SK-N-SH (cell line): ENCODE data around the gene CCHCR1. TPM values are rescaled to one million over a fixed set of nuclear protein-coding genes. Genes with fewer than 3 reads are reported as not detected.

Experiments
- CTCF ChIA-PET: fragments of 300-600, 350-600 bp; formaldehyde crosslinking; extraction: SDS; loops from one replicate; lab custom pipeline; 2021; lab: Yijun Ruan, JAX
- POLR2A ChIA-PET: fragments of 350-600 bp; sonication (Branson Sonifier 250); formaldehyde crosslinking; extraction: SDS; loops from one replicate; lab custom pipeline; 2020; ENCODE audit warnings: antibody characterized with exemption, inconsistent platforms; lab: Yijun Ruan, JAX
- DNase-seq: peaks from one replicate; pipeline ENCODE4 v3.0.0; 2012
- H2AFZ ChIP-seq: fragments of 200-600 bp; sonication (generic); 2 replicates; pipeline ENCODE4 v1.8.1; 2016; ENCODE audit warnings: antibody characterized with exemption, mild to moderate bottlenecking, low read depth
- H3F3A ChIP-seq: fragments of 200-600 bp; sonication (generic); replicated peaks from 2 replicates; pipeline ENCODE3; 2016; ENCODE audit warnings: antibody characterized with exemption, mild to moderate bottlenecking; ENCODE audit not compliant: insufficient read depth
- H3K27ac ChIP-seq, 2 experiments: fragments of 200-500 bp in 1 of 2; fragments of 200-600 bp in 1 of 2; sonication (Bioruptor generic) in 1 of 2; sonication (generic), shearing (Covaris generic) in 1 of 2; 2 replicates each; pipeline versions ENCODE4 v1.5.1 to v1.6.1; 2014 to 2016; ENCODE audit warnings: low read depth in 2 of 2, inconsistent platforms in 1 of 2, low read length in 1 of 2, mild to moderate bottlenecking in 1 of 2, mixed read lengths in 1 of 2
- H3K27me3 ChIP-seq: fragments of 200-600 bp; sonication (generic), shearing (Covaris generic); 2 replicates; pipeline ENCODE4 v1.6.1; 2016; ENCODE audit warnings: mixed run types; ENCODE audit not compliant: insufficient read depth
- H3K36me3 ChIP-seq, 2 experiments: fragments of 200-500 bp in 1 of 2; fragments of 200-600 bp in 1 of 2; sonication (Bioruptor generic) in 1 of 2; sonication (generic) in 1 of 2; replicated peaks in 1 of 2; 2 replicates each; pipeline versions ENCODE3 to v1.5.1; 2014 to 2016; ENCODE audit warnings: low read length in 1 of 2, mild to moderate bottlenecking in 1 of 2; ENCODE audit not compliant: insufficient read depth in 2 of 2, control insufficient read depth in 1 of 2
- H3K4me1 ChIP-seq, 2 experiments: fragments of 200-500 bp in 1 of 2; fragments of 200-600 bp in 1 of 2; sonication (Bioruptor generic) in 1 of 2; sonication (generic), shearing (Covaris generic) in 1 of 2; 2 replicates each; pipeline versions ENCODE4 v1.5.1 to v1.6.1; 2014 to 2016; ENCODE audit warnings: low read depth in 1 of 2, low read length in 1 of 2, mixed run types in 1 of 2; ENCODE audit not compliant: insufficient read depth in 2 of 2, control insufficient read depth in 1 of 2
- H3K4me2 ChIP-seq: fragments of 200-600 bp; sonication (generic), shearing (Covaris generic); 2 replicates; pipeline ENCODE4 v1.6.1; 2017; ENCODE audit warnings: mixed run types
- H3K4me3 ChIP-seq, 2 experiments: fragments of 200-500 bp in 1 of 2; fragments of 200-600 bp in 1 of 2; sonication (Bioruptor generic) in 1 of 2; sonication (generic), shearing (Covaris generic) in 1 of 2; 2 replicates each; pipeline versions ENCODE4 v1.5.1 to v1.8.1; 2014 to 2016; ENCODE audit warnings: low read depth in 2 of 2, inconsistent platforms in 1 of 2, low read length in 1 of 2, mild to moderate bottlenecking in 1 of 2, mixed read lengths in 1 of 2, moderate library complexity in 1 of 2
- H3K79me2 ChIP-seq: fragments of 200-600 bp; sonication (generic); 2 replicates; pipeline ENCODE4 v1.8.1; 2017; ENCODE audit warnings: mild to moderate bottlenecking; ENCODE audit not compliant: insufficient read depth
- H3K9ac ChIP-seq: fragments of 200-600 bp; sonication (generic); 2 replicates; pipeline ENCODE4 v1.6.1; 2017; ENCODE audit warnings: mixed run types
- H3K9me2 ChIP-seq: fragments of 200-600 bp; sonication (generic); 2 replicates; pipeline ENCODE4 v1.6.1; 2017; ENCODE audit warnings: mixed run types
- H3K9me3 ChIP-seq: fragments of 200-600 bp; sonication (generic); 2 replicates; pipeline ENCODE4 v1.6.1; 2017; ENCODE audit warnings: mixed run types, mild to moderate bottlenecking, moderate library complexity
- H4K20me1 ChIP-seq: fragments of 200-600 bp; sonication (generic); 2 replicates; pipeline ENCODE4 v1.6.1; 2017; ENCODE audit warnings: mild to moderate bottlenecking, mixed run types; ENCODE audit not compliant: insufficient read depth
- ELF1 ChIP-seq: IDR thresholded peaks from 2 replicates; pipeline ENCODE4 v1.4.0; 2012
- EZH2phosphoT487 ChIP-seq: fragments of 200-600 bp; sonication (generic); IDR thresholded peaks from 2 replicates; pipeline ENCODE4 v1.6.1; 2017; ENCODE audit warnings: low read depth, mixed run types, mild to moderate bottlenecking, antibody characterized with exemption, moderate library complexity, borderline replicate concordance
- IRF3 ChIP-seq: fragments of 150-350 bp; IDR thresholded peaks from 2 replicates; pipeline ENCODE4 v1.6.1; 2016; ENCODE audit warnings: mild to moderate bottlenecking, low read depth, low read length
- JUND ChIP-seq: IDR thresholded peaks from 2 replicates; pipeline ENCODE4 v1.4.0; 2012
- NRF1 ChIP-seq: IDR thresholded peaks from 2 replicates; pipeline ENCODE4 v1.6.1; 2012; ENCODE audit warnings: low read depth, mild to moderate bottlenecking, low read length
- PBX3 ChIP-seq: IDR thresholded peaks from 2 replicates; pipeline ENCODE4; 2012
- POLR2AphosphoS5 ChIP-seq: IDR thresholded peaks from 2 replicates; pipeline ENCODE4 v1.6.1; 2012; ENCODE audit warnings: low read depth, low read length
- RFX5 ChIP-seq: IDR thresholded peaks from 2 replicates; pipeline ENCODE4 v1.6.1; 2012; ENCODE audit warnings: mild to moderate bottlenecking, improper control_type of control experiment, low read length
- TAF1 ChIP-seq: IDR thresholded peaks from 2 replicates; pipeline ENCODE4 v1.6.1; 2012; ENCODE audit warnings: low read depth, mild to moderate bottlenecking, low read length, moderate library complexity, borderline replicate concordance
- TCF12 ChIP-seq: IDR thresholded peaks from 2 replicates; pipeline ENCODE4 v1.4.0; 2012
- TEAD4 ChIP-seq: IDR thresholded peaks from 2 replicates; pipeline ENCODE4 v1.4.0; 2012; ENCODE audit warnings: mild to moderate bottlenecking, borderline replicate concordance; ENCODE audit not compliant: insufficient read depth
- USF2 ChIP-seq: fragments of 150-350 bp; IDR thresholded peaks from 2 replicates; pipeline ENCODE4 v1.6.1; 2017; ENCODE audit warnings: antibody characterized with exemption, low read length, low read depth, borderline replicate concordance
- YY1 ChIP-seq: IDR thresholded peaks from 2 replicates; pipeline ENCODE4 v1.4.0; 2012; ENCODE audit warnings: low read depth, mild to moderate bottlenecking
- ZBTB33 ChIP-seq: IDR thresholded peaks from 2 replicates; pipeline ENCODE4 v1.4.0; 2012; ENCODE audit warnings: low read depth, borderline replicate concordance
- WGBS: methylation state at CpG from one replicate; pipeline ENCODE4 v1.1.6; 2017; ENCODE audit warnings: low lambda C conversion rate; 5-methylcytosine and 5-hydroxymethylcytosine counted together
- polyA plus RNA-seq, 3 experiments: library from polyadenylated mRNA; depleted of rRNA; stranded (reverse); fragments of >200 nt; gene quantifications; 2 replicates each; pipeline ENCODE4 v1.2.3, GENCODE V29; 2012
- TF ChIP-seq, protein P1 (sequence below): IDR thresholded peaks from 2 replicates; pipeline ENCODE4 v1.4.0; 2012; ENCODE audit warnings: low read depth
- TF ChIP-seq, protein P2 (sequence below): fragments of 200-600 bp; sonication (generic); IDR thresholded peaks from 2 replicates; pipeline ENCODE4 v1.6.1; 2017; ENCODE audit warnings: antibody characterized with exemption, mild to moderate bottlenecking, moderate library complexity
- TF ChIP-seq, protein P3 (sequence below): IDR thresholded peaks from 2 replicates; pipeline ENCODE4 v1.6.1; 2012; ENCODE audit warnings: mild to moderate bottlenecking, low read depth, low read length, moderate library complexity

CCHCR1 gene
- polyA plus RNA-seq, 1 of the 3 experiments (the other 2 are of a cell fraction): 18.7 TPM

GRCh38 chr6:31120151-31120915, 37.3 kb downstream of the CCHCR1 start, which contains the start of gene CDSN (continued):
- TF ChIP-seq ZBTB33: no peak
- TF ChIP-seq TCF12: no peak
- no peak for TF ChIP-seq TAF1
- no peak for TF ChIP-seq EZH2phosphoT487
- no peak for TF ChIP-seq USF2

- H4K20me1 ChIP-seq: 0 out of 2 replicates have a peak, but pooled peaks cover 2% of the 10 kb centered on the region
- H3F3A ChIP-seq: peaks cover 8% of the 10 kb centered on the region
- ChIA-PET POLR2A (no interaction called here), CTCF (interaction anchor here (1.2 kb wide), 1 partner anchor 31 kb away, joined by 4 read pairs; no protein-coding TSS in a partner anchor)
- H3K27ac ChIP-seq: no peak overlapping the region
- DNase-seq: no peak
- H3K4me2 ChIP-seq: no peak overlapping the region
- no peak overlapping the region for H2AFZ ChIP-seq
- H3K4me1 ChIP-seq: peaks cover 4 to 14% of the 10 kb centered on the region in 2 experiments; a peak in 3 of 4 replicates
- H3K27me3 ChIP-seq: no peaks in the 10 kb centered on the region
- WGBS: 72% methylated on average over 4 of the region's 7 CpGs
- no peaks in the 10 kb centered on the region for H3K9me2 ChIP-seq
- no peak overlapping the region for H3K4me3 ChIP-seq
- no peaks in the 10 kb centered on the region for H3K36me3 ChIP-seq
- no peak overlapping the region for H3K9ac ChIP-seq
- H3K9me3 ChIP-seq: no peaks in the 10 kb centered on the region
- TF ChIP-seq NRF1 (no peak), IRF3 (no peak), EZH2phosphoT487 (no peak), TEAD4 (no peak), TAF1 (no peak), JUND (no peak), PBX3 (no peak), ELF1 (no peak), POLR2AphosphoS5 (no peak), YY1 (no peak), RFX5 (no peak)
- TF ChIP-seq, protein P1, sequence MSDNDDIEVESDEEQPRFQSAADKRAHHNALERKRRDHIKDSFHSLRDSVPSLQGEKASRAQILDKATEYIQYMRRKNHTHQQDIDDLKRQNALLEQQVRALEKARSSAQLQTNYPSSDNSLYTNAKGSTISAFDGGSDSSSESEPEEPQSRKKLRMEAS: no peak
- TF ChIP-seq, protein P2, sequence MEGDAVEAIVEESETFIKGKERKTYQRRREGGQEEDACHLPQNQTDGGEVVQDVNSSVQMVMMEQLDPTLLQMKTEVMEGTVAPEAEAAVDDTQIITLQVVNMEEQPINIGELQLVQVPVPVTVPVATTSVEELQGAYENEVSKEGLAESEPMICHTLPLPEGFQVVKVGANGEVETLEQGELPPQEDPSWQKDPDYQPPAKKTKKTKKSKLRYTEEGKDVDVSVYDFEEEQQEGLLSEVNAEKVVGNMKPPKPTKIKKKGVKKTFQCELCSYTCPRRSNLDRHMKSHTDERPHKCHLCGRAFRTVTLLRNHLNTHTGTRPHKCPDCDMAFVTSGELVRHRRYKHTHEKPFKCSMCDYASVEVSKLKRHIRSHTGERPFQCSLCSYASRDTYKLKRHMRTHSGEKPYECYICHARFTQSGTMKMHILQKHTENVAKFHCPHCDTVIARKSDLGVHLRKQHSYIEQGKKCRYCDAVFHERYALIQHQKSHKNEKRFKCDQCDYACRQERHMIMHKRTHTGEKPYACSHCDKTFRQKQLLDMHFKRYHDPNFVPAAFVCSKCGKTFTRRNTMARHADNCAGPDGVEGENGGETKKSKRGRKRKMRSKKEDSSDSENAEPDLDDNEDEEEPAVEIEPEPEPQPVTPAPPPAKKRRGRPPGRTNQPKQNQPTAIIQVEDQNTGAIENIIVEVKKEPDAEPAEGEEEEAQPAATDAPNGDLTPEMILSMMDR: no peak
- TF ChIP-seq, protein P3, sequence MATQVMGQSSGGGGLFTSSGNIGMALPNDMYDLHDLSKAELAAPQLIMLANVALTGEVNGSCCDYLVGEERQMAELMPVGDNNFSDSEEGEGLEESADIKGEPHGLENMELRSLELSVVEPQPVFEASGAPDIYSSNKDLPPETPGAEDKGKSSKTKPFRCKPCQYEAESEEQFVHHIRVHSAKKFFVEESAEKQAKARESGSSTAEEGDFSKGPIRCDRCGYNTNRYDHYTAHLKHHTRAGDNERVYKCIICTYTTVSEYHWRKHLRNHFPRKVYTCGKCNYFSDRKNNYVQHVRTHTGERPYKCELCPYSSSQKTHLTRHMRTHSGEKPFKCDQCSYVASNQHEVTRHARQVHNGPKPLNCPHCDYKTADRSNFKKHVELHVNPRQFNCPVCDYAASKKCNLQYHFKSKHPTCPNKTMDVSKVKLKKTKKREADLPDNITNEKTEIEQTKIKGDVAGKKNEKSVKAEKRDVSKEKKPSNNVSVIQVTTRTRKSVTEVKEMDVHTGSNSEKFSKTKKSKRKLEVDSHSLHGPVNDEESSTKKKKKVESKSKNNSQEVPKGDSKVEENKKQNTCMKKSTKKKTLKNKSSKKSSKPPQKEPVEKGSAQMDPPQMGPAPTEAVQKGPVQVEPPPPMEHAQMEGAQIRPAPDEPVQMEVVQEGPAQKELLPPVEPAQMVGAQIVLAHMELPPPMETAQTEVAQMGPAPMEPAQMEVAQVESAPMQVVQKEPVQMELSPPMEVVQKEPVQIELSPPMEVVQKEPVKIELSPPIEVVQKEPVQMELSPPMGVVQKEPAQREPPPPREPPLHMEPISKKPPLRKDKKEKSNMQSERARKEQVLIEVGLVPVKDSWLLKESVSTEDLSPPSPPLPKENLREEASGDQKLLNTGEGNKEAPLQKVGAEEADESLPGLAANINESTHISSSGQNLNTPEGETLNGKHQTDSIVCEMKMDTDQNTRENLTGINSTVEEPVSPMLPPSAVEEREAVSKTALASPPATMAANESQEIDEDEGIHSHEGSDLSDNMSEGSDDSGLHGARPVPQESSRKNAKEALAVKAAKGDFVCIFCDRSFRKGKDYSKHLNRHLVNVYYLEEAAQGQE: no peak
- peaks cover 30% of the 10 kb centered on the region for H3K79me2 ChIP-seq
These were observed 39.4 kb downstream of the CCHCR1 start for GRCh38 chr6:31118178-31118577.
